H1 (cell line): ENCODE data around the gene CCIN.

Experiments
- CTCF ChIP-seq, 3 experiments: IDR thresholded peaks; 1 replicate in 2 of 3; 2 replicates in 1 of 3; pipeline versions ENCODE4 v1.5.1 to v1.6.1; 2011; ENCODE audit warnings: low read length in 3 of 3, mild to moderate bottlenecking in 3 of 3, inconsistent platforms in 2 of 3, low read depth in 1 of 3, moderate library complexity in 1 of 3; ENCODE audit not compliant: insufficient read depth in 1 of 3; ENCODE audit errors: control extremely low read depth in 1 of 3
- RFX5 ChIP-seq: IDR thresholded peaks from 2 replicates; pipeline ENCODE4 v1.6.1; 2011; ENCODE audit warnings: low read depth, low read length, improper control_type of control experiment, borderline replicate concordance
- SP1 ChIP-seq: IDR thresholded peaks from 2 replicates; pipeline ENCODE4 v1.6.1; 2011; ENCODE audit warnings: low read depth, low read length

GRCh38 chr9:36145970-36146369 is 23.2 kb upstream of the CCIN start:
- TF ChIP-seq SP1, result no peak
- no peak for TF ChIP-seq RFX5
- TF ChIP-seq CTCF (IDR thresholded peaks at IDR 0.05; ENCODE audit: control extremely low read depth in 1 of 3, insufficient read depth in 1 of 3, low read depth in 1 of 3, low read length in 3 of 3), result no peak
